ENCODE measurements around the gene PRKAB2.

- no peak for TF ChIP-seq KMT2A (CRISPR knock-in tag; IDR thresholded peaks at IDR 0.05)
- no peak for TF ChIP-seq CTCF (CRISPR knock-in tag; IDR thresholded peaks at IDR 0.05)
- no peak for TF ChIP-seq ZNF138 (CRISPR knock-in tag; IDR thresholded peaks at IDR 0.05; ENCODE audit: low read depth)
- no peak for TF ChIP-seq JUN (CRISPR knock-in tag; IDR thresholded peaks at IDR 0.05)
- no peak for TF ChIP-seq ZNF232 (CRISPR knock-in tag; IDR thresholded peaks at IDR 0.05; ENCODE audit: borderline replicate concordance)
- TF ChIP-seq GLMP (CRISPR knock-in tag; IDR thresholded peaks at IDR 0.05; ENCODE audit: borderline replicate concordance): no peak
- TF ChIP-seq MTF1 (CRISPR knock-in tag; IDR thresholded peaks at IDR 0.05): no peak
These were observed 55.2 kb downstream of the PRKAB2 start for GRCh38 chr1:147117109-147117508.
